CD4-positive, alpha-beta T cell (primary cell): ENCODE data around the gene TUBA8. TPM values are rescaled to one million over a fixed set of nuclear protein-coding genes. Genes with fewer than 3 reads are reported as not detected.

ENCODE experiments used
- ATAC-seq: fragments of 200-7000 bp; cut with Tn5 transposase; one replicate; pipeline ENCODE4 v1.10.0; 2022; ENCODE audit warnings: mild to moderate bottlenecking; ENCODE audit not compliant: poor library complexity
- CTCF ChIA-PET: fragments of 350-600 bp; sonication (Branson Sonifier 250); formaldehyde crosslinking; loops from one replicate; lab custom pipeline; 2021; ENCODE audit warnings: antibody characterized with exemption, inconsistent platforms; lab: Charles Lee
- POLR2A ChIA-PET: fragments of 350-600 bp; sonication (Branson Sonifier 250); formaldehyde crosslinking; loops from one replicate; lab custom pipeline; 2021; ENCODE audit warnings: antibody characterized with exemption, inconsistent platforms; lab: Charles Lee
- DNase-seq, 14 experiments: peaks; one replicate each; pipeline ENCODE4 v3.0.0-alpha.2; 2013 to 2020; ENCODE audit warnings: mixed read lengths in 2 of 14
- H3K27ac ChIP-seq, 2 donors: one replicate each; pipeline versions ENCODE4 v1.5.1 to v1.7.0; 2013; ENCODE audit warnings: low read length in 2 of 2, low read depth in 1 of 2, mild to moderate bottlenecking in 1 of 2
- H3K27me3 ChIP-seq, 2 experiments: 1 replicate in 1 of 2; 2 replicates in 1 of 2; pipeline versions ENCODE4 v1.6.1 to v1.7.0; 2013; ENCODE audit warnings: low read length in 2 of 2, control low read depth in 1 of 2, mild to moderate bottlenecking in 1 of 2, moderate library complexity in 1 of 2; ENCODE audit not compliant: insufficient read depth in 2 of 2, control insufficient read depth in 1 of 2
- H3K36me3 ChIP-seq: one replicate; pipeline ENCODE4 v1.6.1; 2013; ENCODE audit warnings: low read length, control low read depth; ENCODE audit not compliant: insufficient read depth
- H3K4me1 ChIP-seq: one replicate; pipeline ENCODE4 v1.6.1; 2013; ENCODE audit warnings: low read length, control low read depth; ENCODE audit not compliant: insufficient read depth
- H3K4me3 ChIP-seq: one replicate; pipeline ENCODE4 v1.5.1; 2013; ENCODE audit warnings: mild to moderate bottlenecking, low read length, moderate library complexity
- H3K9me3 ChIP-seq, 2 experiments: 1 replicate in 1 of 2; 2 replicates in 1 of 2; pipeline versions ENCODE4 v1.6.1 to v1.7.0; 2013; ENCODE audit warnings: low read length in 2 of 2, mild to moderate bottlenecking in 2 of 2, control low read depth in 1 of 2, moderate library complexity in 1 of 2; ENCODE audit not compliant: control insufficient read depth in 1 of 2, insufficient read depth in 1 of 2
- H3K27ac Mint-ChIP-seq: one replicate; pipeline ENCODE4 v1.8.0; 2020; ENCODE audit warnings: mixed read lengths
- H3K27me3 Mint-ChIP-seq: one replicate; pipeline ENCODE4 v1.8.0; 2021; ENCODE audit warnings: mixed read lengths
- H3K36me3 Mint-ChIP-seq: one replicate; pipeline ENCODE4 v1.8.0; 2021; ENCODE audit warnings: low read depth, mixed read lengths
- H3K4me1 Mint-ChIP-seq: one replicate; pipeline ENCODE4 v1.8.0; 2021; ENCODE audit warnings: low read depth, mixed read lengths
- H3K4me3 Mint-ChIP-seq: one replicate; pipeline ENCODE4 v1.8.0; 2020; ENCODE audit warnings: mild to moderate bottlenecking, mixed read lengths
- H3K9me3 Mint-ChIP-seq: one replicate; pipeline ENCODE4 v1.8.0; 2020; ENCODE audit warnings: mixed read lengths
- intact Hi-C, 2 experiments: fragments of 100-400 bp; cut with DNase I in 1 of 2; cut with micrococcal nuclease in 1 of 2; formaldehyde crosslinking; loops; one replicate each; pipeline versions ENCODE4 v1.15.1 to v1.9.0; 2023 to 2025; cut with DNase I, micrococcal nuclease
- total RNA-seq, 174 experiments: library from RNA in 2 of 174; stranded (reverse) in 2 of 174; gene quantifications; one replicate each; pipeline ENCODE4 v1.2.3 and lab custom pipeline; 2021 to 2026
- TF ChIP-seq, protein P1 (sequence below): fragments of 200-600 bp; IDR thresholded peaks from one replicate; pipeline ENCODE4 v1.8.0; 2022; ENCODE audit warnings: antibody characterized with exemption, mild to moderate bottlenecking

The TUBA8 gene
- total RNA-seq, 2 experiments from 2014 or later: 0.47 to 1.1 TPM

DNA sequence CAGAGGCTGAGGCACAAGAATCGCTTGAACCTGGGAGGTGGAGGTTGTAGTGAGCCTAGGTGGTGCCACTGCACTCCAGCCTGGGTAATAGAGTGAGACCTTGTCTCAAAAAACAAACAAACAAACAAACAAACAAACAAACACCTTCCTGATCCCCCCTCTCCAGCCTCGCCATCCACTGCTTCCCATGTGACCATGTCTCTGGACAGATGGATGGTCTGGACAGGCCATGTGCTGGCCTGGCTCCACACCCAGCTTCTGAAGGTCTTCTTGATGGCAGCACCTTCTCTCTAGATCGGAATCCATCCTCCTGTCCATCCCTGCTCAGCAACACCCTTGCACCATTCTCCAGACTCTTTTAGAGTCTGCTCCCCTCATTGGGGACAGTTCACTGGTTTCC is 43.5 kb upstream of the TUBA8 start:
- intact Hi-C loops: no loop called here
- Histone ChIP-seq H3K36me3 (no peaks in the 10 kb centered on the region), H3K27me3 (peaks cover 20 to 27% of the 10 kb centered on the region in 2 experiments), H3K4me3 (no peak overlapping the region), H3K9me3 (no peaks in the 10 kb centered on the region), H3K27ac (no peak overlapping the region), H3K4me1 (no peaks in the 10 kb centered on the region)
- TF ChIP-seq, protein P1, sequence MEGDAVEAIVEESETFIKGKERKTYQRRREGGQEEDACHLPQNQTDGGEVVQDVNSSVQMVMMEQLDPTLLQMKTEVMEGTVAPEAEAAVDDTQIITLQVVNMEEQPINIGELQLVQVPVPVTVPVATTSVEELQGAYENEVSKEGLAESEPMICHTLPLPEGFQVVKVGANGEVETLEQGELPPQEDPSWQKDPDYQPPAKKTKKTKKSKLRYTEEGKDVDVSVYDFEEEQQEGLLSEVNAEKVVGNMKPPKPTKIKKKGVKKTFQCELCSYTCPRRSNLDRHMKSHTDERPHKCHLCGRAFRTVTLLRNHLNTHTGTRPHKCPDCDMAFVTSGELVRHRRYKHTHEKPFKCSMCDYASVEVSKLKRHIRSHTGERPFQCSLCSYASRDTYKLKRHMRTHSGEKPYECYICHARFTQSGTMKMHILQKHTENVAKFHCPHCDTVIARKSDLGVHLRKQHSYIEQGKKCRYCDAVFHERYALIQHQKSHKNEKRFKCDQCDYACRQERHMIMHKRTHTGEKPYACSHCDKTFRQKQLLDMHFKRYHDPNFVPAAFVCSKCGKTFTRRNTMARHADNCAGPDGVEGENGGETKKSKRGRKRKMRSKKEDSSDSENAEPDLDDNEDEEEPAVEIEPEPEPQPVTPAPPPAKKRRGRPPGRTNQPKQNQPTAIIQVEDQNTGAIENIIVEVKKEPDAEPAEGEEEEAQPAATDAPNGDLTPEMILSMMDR: no peak
- no peak overlapping the region for H3K4me3 Mint-ChIP-seq
- no peak for ATAC-seq
- H3K9me3 Mint-ChIP-seq: no peaks in the 10 kb centered on the region
- H3K27me3 Mint-ChIP-seq: peaks cover 49% of the 10 kb centered on the region
- H3K36me3 Mint-ChIP-seq: no peaks in the 10 kb centered on the region
- H3K4me1 Mint-ChIP-seq: no peaks in the 10 kb centered on the region
- ChIA-PET CTCF (no interaction called here), POLR2A (no interaction called here)
- H3K27ac Mint-ChIP-seq: no peak overlapping the region
- no peak for DNase-seq

DNA sequence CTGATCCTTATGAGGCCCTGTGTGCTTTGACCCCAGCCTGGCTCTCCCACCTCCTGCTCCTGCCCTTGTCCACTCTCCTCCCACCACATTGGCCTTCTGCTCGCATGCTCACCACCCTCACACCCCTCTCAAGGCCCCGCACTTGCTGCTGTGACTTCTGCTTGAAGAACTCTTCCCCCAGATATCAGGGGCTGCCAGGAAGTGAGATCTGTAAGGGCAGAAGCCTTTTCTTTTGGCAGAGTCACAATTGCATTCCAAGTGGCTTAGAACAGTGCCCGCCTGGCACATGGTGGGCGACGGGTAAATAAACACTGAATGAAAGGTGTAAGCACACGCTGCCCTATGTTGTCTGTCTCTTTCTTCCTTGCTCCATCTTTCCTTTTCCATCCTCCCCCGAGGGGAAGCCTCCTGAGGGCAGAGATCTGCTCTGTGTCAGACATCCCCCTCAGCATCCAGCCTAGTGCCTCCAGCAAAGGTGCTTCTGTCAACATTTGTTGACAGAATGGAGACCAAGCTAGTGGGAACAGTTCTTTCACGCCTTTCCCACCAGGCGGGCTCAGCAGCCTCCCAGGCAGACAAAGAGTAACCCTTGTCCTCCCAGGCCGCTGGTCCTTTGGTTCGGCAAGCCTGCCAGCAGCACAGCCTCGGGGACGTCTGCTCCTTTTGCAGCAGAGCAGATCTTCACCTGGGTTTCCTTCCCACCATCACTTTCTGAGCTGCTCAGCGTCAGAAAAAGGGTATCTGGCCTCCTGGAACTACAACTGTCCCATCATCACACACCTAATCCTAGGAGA is 42.9 kb upstream of the TUBA8 start:
- peaks cover 20 to 27% of the 10 kb centered on the region in 2 experiments for H3K27me3 ChIP-seq
- H3K9me3 ChIP-seq: no peaks in the 10 kb centered on the region
- DNase-seq (no peak), ATAC-seq (no peak)
- no peak overlapping the region for H3K4me3 ChIP-seq
- intact Hi-C loops: no loop called here
- no peaks in the 10 kb centered on the region for H3K36me3 ChIP-seq
- ChIA-PET CTCF (no interaction called here), POLR2A (no interaction called here)
- Mint-ChIP-seq H3K4me3 (no peak overlapping the region), H3K4me1 (no peaks in the 10 kb centered on the region), H3K9me3 (no peaks in the 10 kb centered on the region), H3K36me3 (no peaks in the 10 kb centered on the region), H3K27ac (no peak overlapping the region), H3K27me3 (peaks cover 43% of the 10 kb centered on the region)
- H3K27ac ChIP-seq: no peak overlapping the region
- H3K4me1 ChIP-seq: no peaks in the 10 kb centered on the region
- TF ChIP-seq, protein P1: no peak

DNA sequence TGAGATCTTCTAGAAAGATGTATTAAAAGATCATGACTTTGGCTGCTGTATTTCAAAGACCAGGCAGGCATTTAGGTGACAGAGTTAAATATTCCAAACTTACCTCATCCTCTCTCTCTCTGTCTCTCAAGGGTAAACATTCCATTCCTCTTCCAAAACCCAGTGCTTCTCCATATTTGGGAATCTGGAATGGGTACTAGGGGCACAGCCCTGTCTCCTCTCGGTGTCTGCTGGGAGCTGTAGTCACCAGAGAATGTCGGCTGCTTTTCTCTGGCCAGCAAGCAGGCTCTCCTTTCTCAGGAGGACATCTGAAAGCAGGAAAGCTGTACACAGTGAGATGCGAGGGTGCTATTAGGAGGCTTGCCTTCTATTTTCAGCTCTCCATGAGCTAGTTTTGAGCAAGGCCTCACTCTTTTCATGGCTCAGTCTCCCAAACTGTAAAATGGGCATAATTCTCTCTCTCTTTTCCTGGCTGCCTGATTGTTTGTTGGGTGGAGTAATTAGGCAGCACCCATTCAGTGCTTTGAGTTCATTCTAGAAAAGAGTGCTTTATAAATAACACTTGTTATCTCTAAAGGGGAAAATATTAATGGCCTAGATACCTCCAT is 42.1 kb upstream of the TUBA8 start:
- H3K27ac Mint-ChIP-seq: no peak overlapping the region
- POLR2A ChIA-PET: no interaction called here
- H3K36me3 ChIP-seq: no peaks in the 10 kb centered on the region
- peaks cover 43% of the 10 kb centered on the region for H3K27me3 Mint-ChIP-seq
- H3K27ac ChIP-seq: no peak overlapping the region
- H3K9me3 ChIP-seq: no peaks in the 10 kb centered on the region
- TF ChIP-seq, protein P1: no peak
- DNase-seq (no peak), ATAC-seq (no peak)
- no peak overlapping the region for H3K4me3 ChIP-seq
- intact Hi-C loops: no loop called here
- H3K4me3 Mint-ChIP-seq: no peak overlapping the region
- CTCF ChIA-PET: no interaction called here
- H3K4me1 Mint-ChIP-seq: no peaks in the 10 kb centered on the region
- peaks cover 17 to 25% of the 10 kb centered on the region in 2 experiments for H3K27me3 ChIP-seq
- no peaks in the 10 kb centered on the region for H3K9me3 Mint-ChIP-seq
- H3K36me3 Mint-ChIP-seq: no peaks in the 10 kb centered on the region
- no peaks in the 10 kb centered on the region for H3K4me1 ChIP-seq
